GM21619 (cell line): Measurements from ENCODE around the gene CD7.

Experiments used
- ATAC-seq: cut with Tn5 transposase; IDR thresholded peaks from one replicate; pipeline ENCODE4 v1.9.1; 2021; ENCODE audit not compliant: unreplicated experiment

CD7 gene

GRCh38 chr17:82300228-82300627 is 17.2 kb downstream of the CD7 start:
- no peak for ATAC-seq

GRCh38 chr17:82299452-82299851 is 18.0 kb downstream of the CD7 start:
- no peak for ATAC-seq

DNA sequence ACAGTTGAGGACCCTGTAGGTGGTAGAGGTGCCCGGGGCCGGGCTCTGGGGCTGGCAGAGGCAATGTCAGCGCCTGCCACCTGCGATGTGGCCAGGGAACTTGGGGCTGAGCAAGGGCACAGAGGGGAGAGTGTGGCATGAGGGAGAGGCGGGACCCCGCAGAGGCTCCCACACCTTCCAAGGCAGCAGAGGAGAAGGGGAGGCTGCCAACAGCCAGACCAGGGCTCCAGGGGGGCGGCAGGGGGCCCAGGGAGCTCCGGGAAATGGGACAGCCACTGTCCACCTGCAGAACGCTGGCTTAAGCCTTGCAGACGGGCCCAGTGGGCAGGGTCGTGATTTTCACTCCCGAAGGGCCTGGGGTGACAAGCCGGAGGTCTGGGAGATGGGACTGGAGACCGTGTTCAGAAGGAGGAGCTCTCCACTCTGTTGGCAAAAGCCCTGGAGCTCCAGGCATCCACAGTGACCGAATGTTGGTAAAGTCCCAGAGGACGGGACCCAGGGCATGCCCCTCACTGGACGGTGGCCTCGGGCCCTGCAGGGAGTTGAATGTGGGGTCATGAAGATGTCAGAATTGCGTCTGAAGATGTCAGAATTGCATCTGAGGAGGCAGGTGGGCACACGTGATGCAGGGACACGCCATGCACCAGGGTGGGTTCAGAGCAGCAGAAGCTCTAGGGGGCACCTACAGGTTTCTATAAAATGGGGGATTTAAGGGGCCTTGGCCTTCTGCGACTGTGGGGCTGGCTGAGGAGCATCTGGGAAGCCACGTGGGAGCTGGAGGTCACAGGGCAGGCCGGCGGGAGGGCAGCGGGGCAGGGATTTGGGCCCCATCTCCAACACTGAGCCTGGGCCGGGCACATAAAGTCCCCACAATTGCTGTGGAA is 18.6 kb downstream of the CD7 start:
- no peak for ATAC-seq

DNA sequence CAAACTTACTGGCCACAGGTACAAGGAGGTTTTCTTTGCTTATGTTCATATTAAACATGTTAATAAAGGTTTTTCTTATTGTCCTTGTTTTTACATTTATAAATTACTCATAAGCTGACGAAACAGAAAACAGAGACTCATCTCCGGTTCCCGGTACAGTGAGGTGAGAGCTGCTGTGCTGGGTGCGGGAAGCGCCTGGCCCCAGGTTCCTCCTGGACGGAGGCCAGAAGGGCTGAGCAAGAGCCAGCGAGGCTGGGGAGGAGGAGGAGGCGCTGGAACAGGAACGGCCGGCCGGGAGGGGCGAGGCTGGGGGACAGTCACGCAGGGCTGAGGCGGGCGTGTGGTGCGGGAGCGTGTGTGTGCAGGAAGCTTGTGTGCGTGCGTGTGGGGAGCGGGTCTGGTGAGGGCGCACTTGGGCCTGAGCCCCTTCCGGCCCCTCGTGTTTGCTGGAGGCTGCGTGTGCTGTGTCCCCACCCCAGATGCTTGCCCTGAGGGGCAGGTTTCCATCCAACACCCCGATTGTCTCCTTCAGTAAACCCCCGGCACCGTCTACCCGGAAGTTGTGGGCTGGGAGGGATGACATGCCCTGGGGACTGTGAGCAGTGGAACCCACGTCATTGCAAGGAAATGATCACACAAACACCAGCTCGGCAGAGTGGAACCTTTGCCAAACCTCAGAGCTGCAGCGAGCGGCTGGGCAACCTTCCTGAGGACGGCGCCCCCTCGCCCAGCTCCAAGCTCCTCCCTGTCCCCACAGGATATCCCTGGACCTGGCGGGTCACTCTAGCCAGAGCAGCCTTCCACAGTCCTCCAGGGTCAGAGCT is 19.5 kb downstream of the CD7 start:
- peak; percentile 50 for ATAC-seq

GRCh38 chr17:82297280-82297713 is 20.1 kb downstream of the CD7 start:
- no peak for ATAC-seq

GRCh38 chr17:82296511-82297279 is 20.7 kb downstream of the CD7 start:
- ATAC-seq, result no peak

- ATAC-seq, result no peak
Measured at GRCh38 chr17:82295472-82295814, 22.0 kb downstream of the CD7 start.

DNA sequence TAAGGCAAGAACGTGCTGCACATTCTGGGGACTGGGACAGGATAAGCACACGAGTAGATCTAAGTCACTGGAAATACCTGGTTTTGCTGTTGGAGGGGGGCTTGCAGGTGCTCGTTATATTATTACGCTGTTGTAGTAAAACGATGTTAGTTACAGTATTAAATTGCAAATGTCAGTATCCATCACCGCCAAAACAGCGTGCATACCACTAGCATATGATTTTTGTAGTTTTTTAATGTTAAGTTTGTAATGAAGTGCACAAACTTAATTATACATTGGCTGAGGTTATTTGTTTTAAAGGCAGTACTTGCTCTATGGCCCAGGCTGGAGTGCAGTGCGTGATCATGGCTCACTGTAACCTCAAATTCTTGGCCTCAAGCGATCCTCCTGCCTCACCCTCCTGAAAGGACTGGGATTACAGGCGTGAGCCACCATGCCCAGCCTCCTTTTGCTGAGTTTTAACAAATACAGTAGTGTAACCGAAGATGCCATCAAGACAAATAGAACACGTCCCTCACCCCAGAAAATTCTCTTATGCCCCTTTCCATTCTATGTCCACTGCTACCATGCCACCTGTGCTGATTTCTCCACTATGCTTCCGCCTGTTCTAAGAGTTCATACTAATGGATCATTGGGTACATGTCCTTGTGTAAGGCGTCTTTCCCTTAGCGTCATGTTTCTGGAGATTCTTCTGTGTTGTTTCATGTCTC is 23.2 kb downstream of the CD7 start:
- no peak for ATAC-seq

- peak; percentile 87 for ATAC-seq
Measured at GRCh38 chr17:82292251-82293154, 24.9 kb downstream of the CD7 start.

GRCh38 chr17:82291582-82292250 is 25.7 kb downstream of the CD7 start:
- no peak for ATAC-seq

DNA sequence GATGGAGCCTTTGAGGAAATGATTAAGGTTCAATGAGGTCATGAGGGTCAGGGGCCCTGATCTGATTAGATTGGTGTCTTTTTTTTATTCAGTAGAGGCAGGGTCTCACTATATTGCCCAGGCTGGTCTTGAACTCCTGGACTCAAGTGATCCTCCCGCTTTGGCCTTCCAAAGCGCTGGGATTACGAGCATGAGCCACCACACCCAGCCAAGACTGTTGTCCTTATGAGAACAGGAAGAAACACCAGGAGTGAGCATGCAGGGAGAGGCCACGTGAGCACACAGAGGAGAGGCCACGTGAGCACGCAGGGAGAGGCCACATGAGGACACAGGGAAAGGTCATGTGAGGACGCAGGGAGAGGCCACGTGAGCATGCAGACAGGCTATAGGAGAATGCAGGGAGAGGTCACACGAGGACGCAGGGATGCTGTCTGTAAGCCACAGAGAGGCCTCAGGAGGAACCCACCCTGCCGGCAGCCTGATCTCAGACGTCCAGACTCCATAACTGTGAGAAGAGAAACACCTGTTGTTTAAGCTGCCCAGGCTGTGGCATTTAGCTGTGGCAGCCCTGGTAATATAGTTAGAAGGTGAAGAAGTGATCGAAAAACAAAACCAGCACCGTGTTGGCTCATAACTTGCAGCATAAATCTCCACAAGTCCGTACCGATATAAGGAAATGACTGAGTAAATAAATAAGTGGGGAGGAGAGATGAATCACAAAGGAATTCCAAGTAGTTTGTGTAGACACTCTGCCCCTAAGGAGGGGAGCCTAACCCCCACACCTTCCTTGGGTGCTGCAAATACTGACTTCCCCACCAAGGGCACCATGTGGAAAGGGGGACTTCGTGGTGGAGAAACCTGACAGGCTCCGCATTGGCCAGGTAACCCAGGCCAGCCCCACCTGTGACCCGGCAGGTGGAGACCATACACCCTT is 29.3 kb downstream of the CD7 start:
- no peak for ATAC-seq

DNA sequence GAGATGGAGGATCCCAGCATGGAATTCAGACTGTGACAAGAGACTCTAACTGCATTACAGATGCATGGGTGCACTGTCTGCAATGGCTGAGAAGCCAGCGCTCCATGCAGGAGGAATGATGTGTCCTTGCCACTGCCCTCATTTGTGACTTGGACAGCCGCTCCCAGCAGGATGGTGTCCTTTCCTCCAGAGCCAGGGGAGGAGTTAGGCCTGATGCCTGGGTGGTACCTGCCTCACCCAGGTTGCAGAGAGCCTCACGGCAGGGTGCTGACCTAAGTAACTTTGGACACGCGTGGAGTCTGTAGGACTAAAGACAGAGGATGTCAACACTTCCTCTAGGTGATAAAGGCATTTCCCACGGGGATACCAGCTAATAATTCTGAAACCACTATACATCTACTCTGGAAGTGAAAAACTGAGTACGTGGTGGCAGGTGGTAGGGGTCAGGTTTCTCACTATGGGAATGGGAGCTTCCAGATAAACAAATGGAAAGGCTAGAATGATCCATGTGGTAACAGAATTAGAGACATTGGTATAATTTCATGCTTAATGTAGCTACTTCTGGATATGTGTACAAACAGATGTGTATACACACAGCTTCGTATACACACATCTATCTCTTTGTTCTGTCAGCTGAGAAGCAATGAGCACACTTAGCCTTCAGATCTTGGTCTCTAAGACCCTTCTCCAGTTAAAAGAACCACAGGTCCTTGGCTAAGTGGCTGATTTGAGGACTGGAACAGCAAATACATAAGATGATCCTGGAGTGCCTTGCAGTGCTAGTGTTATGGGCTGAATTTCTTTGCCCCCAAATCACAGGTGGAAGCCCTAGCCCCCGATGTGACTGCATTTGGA is 30.2 kb downstream of the CD7 start:
- ATAC-seq, result no peak

DNA sequence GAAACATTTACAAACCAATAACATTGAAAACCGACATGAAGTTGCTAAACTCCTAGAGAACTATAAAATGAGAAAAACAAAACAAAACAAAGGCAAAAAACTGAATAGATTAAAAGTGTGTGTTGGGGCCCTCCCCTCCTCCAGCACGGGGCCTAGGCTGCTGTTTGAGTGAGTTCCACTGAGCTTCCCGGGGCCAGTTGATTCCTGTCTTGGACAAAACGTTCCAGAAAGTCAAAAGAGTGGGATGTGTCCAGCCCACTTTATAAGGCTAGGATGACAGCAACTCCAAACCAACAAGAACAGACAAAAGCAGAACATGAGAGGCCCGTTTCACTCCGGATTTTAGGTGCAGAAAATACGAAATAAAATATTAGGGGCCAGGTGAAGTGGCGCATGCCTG is 32.3 kb downstream of the CD7 start:
- ATAC-seq, result no peak

DNA sequence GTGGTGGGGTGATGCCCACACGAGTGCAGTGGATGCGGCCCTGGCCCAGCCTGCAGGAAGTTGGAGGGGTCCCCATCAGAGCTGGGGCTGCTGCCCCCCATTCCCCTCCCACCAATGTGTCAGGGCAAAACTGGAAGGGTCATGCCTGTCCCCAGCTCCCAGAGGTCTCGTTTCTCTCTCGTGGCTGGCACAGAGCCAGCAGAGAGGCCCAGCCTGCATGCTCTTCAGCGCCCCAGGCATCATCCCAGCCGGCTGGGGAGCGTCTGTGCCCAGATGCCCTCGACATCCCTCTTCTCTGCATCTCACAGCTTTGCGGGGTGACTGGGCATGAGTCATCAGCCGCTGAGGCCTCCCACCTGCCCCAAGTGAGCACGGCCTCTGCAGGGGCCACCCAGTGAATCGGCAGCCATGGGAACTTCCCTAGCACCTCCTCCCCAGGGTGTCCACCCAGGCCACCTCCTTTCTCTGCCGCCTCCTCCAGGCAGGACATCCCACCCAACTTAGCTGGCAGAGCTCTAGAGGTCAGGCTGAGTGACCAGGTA is 34.1 kb downstream of the CD7 start:
- no peak for ATAC-seq

DNA sequence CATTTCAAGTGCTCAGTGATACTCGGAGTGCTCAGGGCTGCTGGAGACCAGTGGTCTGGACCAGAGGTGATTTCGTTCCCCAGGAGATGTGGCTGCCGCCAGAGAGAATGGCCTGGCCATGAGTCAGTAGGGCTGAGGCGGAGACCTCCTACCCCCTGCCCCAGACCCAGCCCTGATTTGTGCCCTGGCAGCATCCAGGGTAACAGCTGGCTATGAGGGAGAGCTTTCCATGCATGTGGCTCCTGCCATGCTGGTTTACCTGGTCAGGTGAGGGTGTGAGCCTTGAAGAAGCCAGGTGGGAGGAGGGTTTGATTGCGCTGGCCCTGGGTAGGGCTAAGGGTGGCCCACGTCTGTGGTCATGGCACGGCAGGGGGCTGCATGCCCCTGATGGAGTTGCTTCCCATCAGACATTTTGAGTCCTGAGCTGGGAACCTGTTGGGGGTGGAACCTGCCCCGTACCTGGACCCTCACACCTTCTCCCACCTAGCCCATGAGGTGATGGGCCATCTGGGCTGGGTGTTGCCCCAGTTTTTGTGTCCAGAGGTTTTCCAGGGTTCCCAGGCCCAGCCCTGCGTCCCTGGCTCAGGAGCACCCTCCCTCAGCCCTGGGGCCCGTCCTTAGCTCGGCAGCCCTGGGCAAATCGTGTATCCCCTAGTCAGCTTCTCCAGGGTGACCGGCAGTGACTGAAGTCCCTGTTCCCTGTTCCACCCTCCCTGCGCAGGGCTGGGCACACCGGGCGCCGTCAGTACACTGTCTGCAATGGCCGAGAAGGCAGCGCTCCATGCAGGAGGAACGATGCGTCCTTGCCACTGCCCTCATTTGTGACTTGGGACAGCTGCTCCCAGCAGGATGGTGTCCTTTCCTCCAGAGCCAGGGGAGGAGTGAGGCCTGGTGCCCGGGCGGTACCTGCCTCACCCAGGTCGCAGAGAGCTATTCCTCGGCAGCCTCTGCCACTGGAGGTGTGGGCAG is 34.9 kb downstream of the CD7 start:
- no peak for ATAC-seq
